Mesendoderm (in vitro differentiated cells): Measurements from ENCODE around the gene GNS.

Experiments used
- DNase-seq: peaks from one replicate; pipeline ENCODE4 v3.0.0; 2013
- H2AK5ac ChIP-seq: 2 replicates; pipeline ENCODE4 v1.6.1; 2013; ENCODE audit warnings: low read length, inconsistent platforms
- H2BK120ac ChIP-seq: 2 replicates; pipeline ENCODE4 v1.6.1; 2013; ENCODE audit warnings: low read depth, mild to moderate bottlenecking, low read length, moderate library complexity, mixed read lengths
- H2BK15ac ChIP-seq: replicated peaks from 2 replicates; pipeline ENCODE4 v1.6.1; 2013; ENCODE audit warnings: low read depth, mild to moderate bottlenecking, moderate library complexity
- H2BK5ac ChIP-seq: 2 replicates; pipeline ENCODE4 v1.6.1; 2013; ENCODE audit warnings: low read length, inconsistent platforms
- H3K18ac ChIP-seq: 2 replicates; pipeline ENCODE4 v1.6.1; 2013; ENCODE audit warnings: mild to moderate bottlenecking, low read length, mixed read lengths
- H3K23ac ChIP-seq: one replicate; pipeline ENCODE4 v1.6.1; 2013; ENCODE audit warnings: low read length
- H3K27ac ChIP-seq: 2 replicates; pipeline ENCODE4 v1.5.1; 2013; ENCODE audit warnings: low read depth, mild to moderate bottlenecking, inconsistent platforms, low read length, moderate library complexity
- H3K27me3 ChIP-seq: 2 replicates; pipeline ENCODE4 v1.6.1; 2013; ENCODE audit warnings: low read length, control low read depth, mild to moderate bottlenecking, inconsistent platforms; ENCODE audit not compliant: insufficient read depth, poor library complexity
- H3K36me3 ChIP-seq: 2 replicates; pipeline ENCODE4 v1.6.1; 2013; ENCODE audit warnings: low read length, inconsistent platforms; ENCODE audit not compliant: control insufficient read depth, insufficient read depth
- H3K4ac ChIP-seq: one replicate; pipeline ENCODE4 v1.6.1; 2013; ENCODE audit warnings: low read depth, mild to moderate bottlenecking, low read length, moderate library complexity
- H3K4me1 ChIP-seq: 2 replicates; pipeline ENCODE4 v1.6.1; 2013; ENCODE audit warnings: low read depth, low read length, inconsistent platforms; ENCODE audit not compliant: control insufficient read depth
- H3K4me2 ChIP-seq: 2 replicates; pipeline ENCODE4 v1.6.1; 2013; ENCODE audit warnings: low read length
- H3K4me3 ChIP-seq: 2 replicates; pipeline ENCODE4 v1.5.1; 2013; ENCODE audit warnings: mild to moderate bottlenecking, low read length
- H3K56ac ChIP-seq: one replicate; pipeline ENCODE4 v1.6.1; 2013; ENCODE audit warnings: low read length
- H3K79me1 ChIP-seq: 2 replicates; pipeline ENCODE4 v1.6.1; 2013; ENCODE audit warnings: low read length, inconsistent platforms
- H3K79me2 ChIP-seq: 2 replicates; pipeline ENCODE4 v1.6.1; 2013; ENCODE audit warnings: mild to moderate bottlenecking, low read length; ENCODE audit not compliant: control insufficient read depth, insufficient read depth
- H3K9ac ChIP-seq: 2 replicates; pipeline ENCODE4 v1.6.1; 2013; ENCODE audit warnings: low read length, inconsistent platforms
- H4K5ac ChIP-seq: one replicate; pipeline ENCODE4 v1.6.1; 2013; ENCODE audit warnings: low read length
- H4K8ac ChIP-seq: one replicate; pipeline ENCODE4 v1.6.1; 2013; ENCODE audit warnings: low read depth, mild to moderate bottlenecking, control low read depth, low read length, moderate library complexity
- WGBS: extraction: QIAGEN DNeasy Blood & Tissue Kit; methylation state at CpG from one replicate; pipeline ENCODE4 v1.1.7; 2013; ENCODE audit warnings: low lambda C conversion rate, missing lambda C conversion rate; ENCODE audit not compliant: insufficient coverage; ENCODE audit errors: extremely low coverage; 5-methylcytosine and 5-hydroxymethylcytosine counted together

GNS gene

GRCh38 chr12:64793610-64794009 lies 34.4 kb upstream of the GNS start:
- H3K79me1 ChIP-seq: no peaks in the 10 kb centered on the region
- no peaks in the 10 kb centered on the region for H3K79me2 ChIP-seq
- no peaks in the 10 kb centered on the region for H3K27me3 ChIP-seq
- no peak overlapping the region for H4K8ac ChIP-seq
- DNase-seq: no peak
- no peak overlapping the region for H2BK120ac ChIP-seq
- no peak overlapping the region for H4K5ac ChIP-seq
- no peaks in the 10 kb centered on the region for H3K4me1 ChIP-seq
- H3K4ac ChIP-seq: no peak overlapping the region
- H2AK5ac ChIP-seq: no peak overlapping the region
- H3K4me3 ChIP-seq: no peak overlapping the region
- no peak overlapping the region for H3K9ac ChIP-seq
- H3K18ac ChIP-seq: no peak overlapping the region
- WGBS: no CpG with 5 or more reads among the region's 3 CpGs
- H3K23ac ChIP-seq: no peak overlapping the region
- no peaks in the 10 kb centered on the region for H3K36me3 ChIP-seq
- H2BK5ac ChIP-seq: no peak overlapping the region
- H3K56ac ChIP-seq: no peak overlapping the region
- no peak overlapping the region for H2BK15ac ChIP-seq
- no peak overlapping the region for H3K4me2 ChIP-seq
- H3K27ac ChIP-seq: no peak overlapping the region

GRCh38 chr12:64792128-64792527 lies 32.9 kb upstream of the GNS start:
- no peak overlapping the region for H3K4me2 ChIP-seq
- no peak overlapping the region for H3K56ac ChIP-seq
- no peak overlapping the region for H3K27ac ChIP-seq
- no peaks in the 10 kb centered on the region for H3K27me3 ChIP-seq
- no peaks in the 10 kb centered on the region for H3K79me1 ChIP-seq
- H3K23ac ChIP-seq: no peak overlapping the region
- no peaks in the 10 kb centered on the region for H3K4me1 ChIP-seq
- H3K4me3 ChIP-seq: no peak overlapping the region
- H3K18ac ChIP-seq: no peak overlapping the region
- H2BK120ac ChIP-seq: no peak overlapping the region
- no CpG with 5 or more reads among the region's 1 CpG for WGBS
- no peak overlapping the region for H2BK5ac ChIP-seq
- H4K8ac ChIP-seq: no peak overlapping the region
- no peak overlapping the region for H2AK5ac ChIP-seq
- H3K4ac ChIP-seq: no peak overlapping the region
- no peak for DNase-seq
- no peak overlapping the region for H3K9ac ChIP-seq
- no peak overlapping the region for H4K5ac ChIP-seq
- no peaks in the 10 kb centered on the region for H3K79me2 ChIP-seq
- no peaks in the 10 kb centered on the region for H3K36me3 ChIP-seq
- H2BK15ac ChIP-seq: no peak overlapping the region

- Histone ChIP-seq H3K4ac (no peak overlapping the region), H2BK15ac (no peak overlapping the region), H3K27me3 (no peaks in the 10 kb centered on the region), H2AK5ac (no peak overlapping the region), H3K56ac (no peak overlapping the region), H3K27ac (no peak overlapping the region), H3K9ac (no peak overlapping the region), H2BK120ac (no peak overlapping the region), H3K36me3 (no peaks in the 10 kb centered on the region), H3K4me2 (no peak overlapping the region), H4K5ac (no peak overlapping the region), H3K79me2 (no peaks in the 10 kb centered on the region), H3K18ac (no peak overlapping the region), H3K4me3 (no peak overlapping the region), H3K4me1 (no peaks in the 10 kb centered on the region), H2BK5ac (no peak overlapping the region), H3K23ac (no peak overlapping the region), H3K79me1 (no peaks in the 10 kb centered on the region), H4K8ac (no peak overlapping the region)
- DNase-seq: no peak
Measured at GRCh38 chr12:64791036-64791435, 31.8 kb upstream of the GNS start.

GRCh38 chr12:64790166-64790565 lies 31.0 kb upstream of the GNS start:
- Histone ChIP-seq H3K4me2 (no peak overlapping the region), H2BK15ac (no peak overlapping the region), H3K27me3 (no peaks in the 10 kb centered on the region), H4K8ac (no peak overlapping the region), H3K9ac (no peak overlapping the region), H3K23ac (no peak overlapping the region), H3K4ac (no peak overlapping the region), H2BK120ac (no peak overlapping the region), H3K36me3 (no peaks in the 10 kb centered on the region), H3K79me2 (no peaks in the 10 kb centered on the region), H2BK5ac (no peak overlapping the region), H3K4me3 (no peak overlapping the region), H3K79me1 (no peaks in the 10 kb centered on the region), H3K18ac (no peak overlapping the region), H3K4me1 (no peaks in the 10 kb centered on the region), H4K5ac (no peak overlapping the region), H3K56ac (no peak overlapping the region), H3K27ac (no peak overlapping the region), H2AK5ac (no peak overlapping the region)
- DNase-seq: no peak
- no CpG with 5 or more reads among the region's 1 CpG for WGBS

GRCh38 chr12:64785838-64786237 lies 26.6 kb upstream of the GNS start:
- DNase-seq: no peak
- no CpG with 5 or more reads among the region's 6 CpGs for WGBS

GRCh38 chr12:64782191-64782876 lies 23.1 kb upstream of the GNS start:
- Histone ChIP-seq H3K4me2 (no peak overlapping the region), H4K8ac (no peak overlapping the region), H3K9ac (no peak overlapping the region), H3K18ac (no peak overlapping the region), H2BK15ac (no peak overlapping the region), H3K79me2 (no peaks in the 10 kb centered on the region), H3K4ac (no peak overlapping the region), H3K79me1 (no peaks in the 10 kb centered on the region), H3K36me3 (no peaks in the 10 kb centered on the region), H3K27ac (no peak overlapping the region), H2AK5ac (no peak overlapping the region), H2BK5ac (no peak overlapping the region), H2BK120ac (no peak overlapping the region), H3K27me3 (peaks cover 20% of the 10 kb centered on the region), H3K23ac (no peak overlapping the region), H3K56ac (no peak overlapping the region), H3K4me1 (no peaks in the 10 kb centered on the region), H4K5ac (no peak overlapping the region), H3K4me3 (no peak overlapping the region)
- DNase-seq: no peak
- WGBS: no CpG with 5 or more reads among the region's 6 CpGs

More at GRCh38 chr12:64785838-64786237, 26.6 kb upstream of the GNS start:
- Histone ChIP-seq H3K27ac (no peak overlapping the region), H2BK120ac (no peak overlapping the region), H3K79me2 (no peaks in the 10 kb centered on the region), H3K18ac (no peak overlapping the region), H3K23ac (no peak overlapping the region), H3K36me3 (no peaks in the 10 kb centered on the region), H3K4me1 (no peaks in the 10 kb centered on the region), H2BK5ac (no peak overlapping the region), H3K9ac (no peak overlapping the region), H3K4ac (no peak overlapping the region), H3K4me2 (no peak overlapping the region), H4K5ac (no peak overlapping the region), H3K4me3 (no peak overlapping the region), H3K27me3 (peaks cover 9% of the 10 kb centered on the region), H4K8ac (no peak overlapping the region), H3K79me1 (no peaks in the 10 kb centered on the region), H3K56ac (no peak overlapping the region), H2BK15ac (no peak overlapping the region), H2AK5ac (no peak overlapping the region)
